HTERT RPE-1 (cell line): ENCODE data around the gene HAUS7.

ENCODE experiments used
- in situ Hi-C: fragments of 300-500 bp; cut with MboI; formaldehyde crosslinking; loops from 4 replicates; pipeline ENCODE4 v1.14.3; 2020; ENCODE audit warnings: low sequenced_read_pairs

Gene HAUS7

DNA sequence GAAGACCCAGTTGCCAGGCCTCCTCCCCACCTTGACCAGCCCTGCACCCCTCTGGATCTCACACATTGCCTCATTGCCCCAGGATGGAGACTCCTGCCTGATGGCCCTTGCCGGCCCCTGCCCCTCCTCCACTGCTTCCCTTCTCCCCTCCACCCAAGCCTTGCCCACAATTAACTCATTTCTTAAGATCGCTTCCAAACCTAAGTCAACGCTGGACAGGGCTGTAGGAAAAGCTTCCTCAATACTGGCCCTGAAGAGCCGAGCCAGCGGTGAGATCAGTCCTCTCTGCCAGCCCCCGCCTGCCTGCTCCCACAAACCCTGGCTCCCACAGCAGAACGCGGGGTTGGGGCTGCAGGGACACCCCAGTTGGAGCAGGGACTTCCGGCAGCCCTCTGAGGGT lies 7.5 kb upstream of the HAUS7 start:
- in situ Hi-C loops = no loop called here

DNA sequence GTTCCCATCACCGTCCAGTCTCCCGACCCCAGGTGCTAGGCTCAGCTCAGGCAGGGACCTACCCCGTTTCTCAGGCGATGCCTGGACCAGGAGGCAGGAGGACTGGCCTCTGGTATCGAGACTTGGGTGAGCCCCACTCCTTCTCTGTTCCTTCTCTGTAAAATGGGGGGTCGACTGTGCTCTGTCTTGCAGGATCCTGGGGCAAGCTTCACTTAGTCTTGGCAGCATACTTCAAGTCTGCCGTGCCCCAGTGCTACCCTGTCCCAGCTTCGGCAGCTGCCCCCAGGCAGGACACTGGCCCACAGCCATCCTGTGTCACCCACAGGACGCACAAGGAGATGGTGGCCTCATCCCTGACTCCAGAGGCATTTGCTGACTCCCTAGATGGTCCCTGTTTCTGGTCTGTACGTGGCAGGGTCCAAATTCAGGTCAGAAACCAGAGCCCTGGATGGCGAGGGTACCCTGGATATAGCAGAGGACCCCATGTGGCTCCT lies 7.0 kb upstream of the HAUS7 start:
- in situ Hi-C loops = no loop called here

DNA sequence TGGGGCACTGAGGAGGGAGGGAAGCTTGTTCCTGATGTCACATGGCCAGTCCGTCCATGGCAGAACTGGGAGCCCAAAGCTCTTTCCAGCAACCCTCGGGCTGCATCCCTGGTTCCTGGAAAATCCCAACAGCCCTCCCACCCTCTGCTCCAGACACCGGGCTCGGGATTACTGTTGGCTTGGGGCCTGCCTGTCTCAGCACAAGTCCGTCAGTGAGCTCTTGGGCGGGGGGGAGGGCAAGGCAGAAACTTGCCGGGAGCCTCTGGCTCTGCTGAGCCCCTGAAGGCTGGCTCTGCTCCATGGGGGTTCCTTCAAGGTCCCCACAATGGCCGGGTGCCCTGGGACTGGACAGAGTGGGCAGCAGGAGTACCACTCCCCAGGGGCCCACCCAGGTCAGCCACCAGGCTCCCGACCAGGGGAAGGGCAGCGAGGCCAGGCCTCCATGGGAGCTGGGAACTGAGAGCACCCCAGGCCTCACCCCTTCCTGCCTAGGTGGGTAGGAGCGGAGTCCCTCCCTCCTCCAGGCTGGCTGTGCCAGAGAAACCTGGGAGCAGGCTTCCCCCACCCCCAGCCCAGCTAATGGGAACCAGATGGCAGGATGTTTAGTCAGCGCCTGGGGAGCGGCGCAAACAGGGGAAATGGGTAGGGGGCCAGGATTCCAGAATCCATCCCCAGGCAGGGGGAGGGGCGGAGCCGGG lies 6.4 kb upstream of the HAUS7 start:
- in situ Hi-C loops = no loop called here

DNA sequence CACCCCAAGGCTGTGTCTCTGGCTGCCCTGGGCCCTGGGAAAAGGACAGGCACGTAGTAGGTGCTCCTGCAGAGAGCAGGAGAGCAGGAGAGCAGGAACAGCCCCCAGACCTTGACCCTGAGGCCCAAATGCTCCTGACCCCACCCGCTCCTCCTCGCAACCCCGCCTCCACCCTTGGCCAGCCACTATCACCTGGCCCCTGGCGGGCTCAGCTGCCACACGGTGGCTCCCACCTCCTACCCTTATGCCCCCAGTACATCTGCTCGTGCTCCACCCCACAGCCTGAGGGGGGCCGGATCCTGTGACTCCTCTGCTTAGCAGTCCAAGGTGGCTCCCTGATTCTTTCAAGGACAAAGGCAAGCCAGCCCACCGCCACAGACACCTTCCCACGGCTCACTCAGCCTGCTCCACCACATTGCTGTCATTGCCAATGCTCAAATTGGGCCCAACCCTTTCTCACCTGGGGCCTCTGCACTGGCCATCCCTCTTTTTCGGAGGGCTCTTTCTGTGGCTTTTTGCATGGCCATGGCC lies 5.4 kb upstream of the HAUS7 start:
- in situ Hi-C loops = no loop called here

DNA sequence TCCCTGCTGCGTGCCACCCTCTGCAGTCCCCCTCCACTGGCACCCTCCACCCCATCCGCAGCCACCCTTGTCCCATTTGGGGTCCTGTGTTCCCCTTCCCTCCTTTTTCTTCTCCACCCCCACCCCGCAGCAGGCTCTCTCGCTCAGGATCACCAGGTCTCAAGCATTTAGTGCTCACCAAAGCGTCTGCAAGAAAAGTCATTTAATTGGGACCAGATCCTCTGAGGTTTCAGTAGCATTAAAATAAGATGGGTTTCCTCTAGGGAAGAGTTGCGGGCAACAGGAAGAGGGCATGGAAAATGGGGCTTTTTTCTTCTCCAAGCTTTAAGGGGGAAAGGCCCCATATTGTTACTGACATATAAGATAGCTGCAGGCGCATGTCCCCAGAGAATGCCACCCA lies 4.9 kb upstream of the HAUS7 start:
- in situ Hi-C loops = no loop called here

DNA sequence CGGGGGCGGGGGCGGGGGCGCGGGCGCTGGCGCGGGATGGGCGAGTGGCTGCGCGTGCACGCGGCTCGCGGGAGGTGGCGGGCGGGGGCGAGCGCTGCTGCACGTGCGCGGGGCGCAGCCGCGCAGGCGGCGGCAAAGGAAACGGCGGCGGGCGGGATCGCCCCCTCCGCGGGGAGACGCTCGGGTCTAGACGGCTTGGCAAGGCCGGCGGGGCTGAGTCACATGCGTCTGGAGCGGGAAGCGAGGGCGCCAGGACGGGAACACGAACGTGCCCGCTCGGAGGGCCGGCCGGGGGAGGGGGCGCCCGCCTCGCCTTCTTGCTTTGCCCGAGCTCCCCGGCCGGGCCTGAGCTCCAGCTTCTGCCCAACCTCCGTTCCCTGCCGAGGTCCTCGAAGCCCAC lies 4.3 kb upstream of the HAUS7 start:
- in situ Hi-C loops = no loop called here

DNA sequence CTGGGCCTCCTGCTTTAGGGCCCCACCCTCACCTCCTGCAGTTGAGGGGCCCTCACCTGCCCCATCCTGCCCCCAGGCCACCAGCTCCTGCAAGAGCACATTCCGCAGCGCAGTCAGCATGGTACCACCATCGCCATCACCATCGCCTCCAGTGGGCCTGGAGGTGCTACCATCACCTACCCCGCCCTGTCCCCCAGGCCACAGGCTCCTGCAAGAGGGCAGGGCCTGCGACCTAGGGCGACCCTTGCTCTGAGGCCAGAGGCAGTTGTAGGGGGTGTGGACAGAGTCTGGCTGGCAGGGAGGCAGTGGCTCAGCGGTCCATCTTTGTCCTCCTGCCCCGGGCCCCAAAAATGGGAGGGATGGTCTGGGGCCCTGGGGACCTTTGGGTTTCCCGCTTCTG lies 3.9 kb upstream of the HAUS7 start:
- in situ Hi-C loops = no loop called here

DNA sequence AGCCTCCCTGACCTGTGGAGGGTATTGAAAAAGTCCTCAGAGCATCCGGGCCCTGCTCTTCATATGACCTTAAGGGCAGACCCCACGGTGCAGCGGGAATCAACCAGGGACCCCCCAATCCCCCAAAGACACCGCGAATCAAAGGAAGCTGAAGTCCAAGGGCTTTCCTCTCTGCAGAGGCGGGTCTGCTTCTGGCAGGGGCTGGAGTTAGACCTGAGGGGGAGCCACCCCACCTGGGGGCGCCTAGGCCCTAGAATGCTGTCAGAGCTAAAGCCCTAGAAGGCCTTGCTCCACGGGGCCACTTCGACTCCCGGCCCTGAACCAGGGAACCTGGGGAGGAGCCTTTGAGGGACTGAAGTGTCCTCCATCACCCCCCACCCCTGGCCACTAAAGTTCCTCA lies 2.8 kb upstream of the HAUS7 start:
- in situ Hi-C loops = no loop called here

DNA sequence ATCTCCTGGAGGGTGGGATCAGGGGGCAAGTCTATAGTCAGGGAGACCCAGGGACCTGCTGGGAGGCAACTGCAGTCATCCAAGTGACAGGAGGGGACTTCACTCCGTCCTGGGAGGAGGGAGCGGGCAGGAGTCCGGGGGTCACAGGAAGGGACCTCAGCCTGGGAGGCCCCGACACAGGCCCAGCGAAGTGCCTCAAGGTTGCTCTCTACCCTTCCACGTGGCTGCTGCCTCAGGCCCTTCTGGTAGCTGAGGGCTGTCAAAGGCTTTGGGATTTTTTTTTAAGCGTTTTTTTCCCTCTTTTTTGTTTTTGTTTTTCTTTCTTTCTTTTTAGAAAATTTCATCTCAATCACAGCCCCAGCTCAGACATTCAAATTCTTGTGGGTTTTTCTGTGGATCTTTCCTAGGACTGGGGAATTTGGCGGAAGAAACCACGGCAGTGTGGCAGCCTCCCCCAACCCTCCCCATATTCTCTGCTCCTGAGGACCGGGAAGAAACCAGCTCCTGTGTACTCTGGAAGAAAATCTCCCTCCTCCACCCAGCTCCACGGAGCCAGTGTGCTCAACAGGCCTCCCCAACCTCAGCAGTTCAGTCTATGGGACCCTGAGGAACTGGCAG lies 1.4 kb upstream of the HAUS7 start:
- in situ Hi-C loops = no loop called here

DNA sequence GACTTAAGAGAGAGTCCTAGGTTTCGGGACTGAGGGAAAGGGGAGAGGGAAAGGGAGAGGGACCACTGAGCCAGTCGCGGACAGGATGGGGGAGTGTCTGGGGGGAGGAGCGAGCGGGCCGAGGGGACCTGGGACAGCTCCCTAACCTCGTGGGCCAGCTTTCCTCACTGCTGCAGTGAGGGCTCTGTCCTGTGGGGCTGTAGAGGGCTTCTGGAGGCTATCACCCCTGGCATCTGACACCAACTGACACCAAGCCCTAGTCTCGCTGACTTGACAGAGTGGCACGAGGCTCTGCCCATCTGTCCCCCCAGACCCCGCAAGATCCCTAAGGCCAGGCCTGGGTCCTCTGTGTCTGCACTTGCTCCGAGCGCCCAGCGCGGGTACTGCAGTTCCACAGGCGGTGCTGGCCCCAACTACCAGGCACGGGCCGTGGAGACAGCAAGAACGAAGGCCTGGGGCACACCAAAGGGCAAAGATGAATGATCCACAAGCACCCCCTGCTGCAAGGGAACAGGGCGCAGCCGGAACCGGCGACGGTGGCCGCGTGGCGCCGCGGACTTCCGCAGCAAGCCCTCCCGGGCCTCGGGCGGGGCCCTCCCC lies 465 bp downstream of the HAUS7 start:
- in situ Hi-C loops = no loop called here

DNA sequence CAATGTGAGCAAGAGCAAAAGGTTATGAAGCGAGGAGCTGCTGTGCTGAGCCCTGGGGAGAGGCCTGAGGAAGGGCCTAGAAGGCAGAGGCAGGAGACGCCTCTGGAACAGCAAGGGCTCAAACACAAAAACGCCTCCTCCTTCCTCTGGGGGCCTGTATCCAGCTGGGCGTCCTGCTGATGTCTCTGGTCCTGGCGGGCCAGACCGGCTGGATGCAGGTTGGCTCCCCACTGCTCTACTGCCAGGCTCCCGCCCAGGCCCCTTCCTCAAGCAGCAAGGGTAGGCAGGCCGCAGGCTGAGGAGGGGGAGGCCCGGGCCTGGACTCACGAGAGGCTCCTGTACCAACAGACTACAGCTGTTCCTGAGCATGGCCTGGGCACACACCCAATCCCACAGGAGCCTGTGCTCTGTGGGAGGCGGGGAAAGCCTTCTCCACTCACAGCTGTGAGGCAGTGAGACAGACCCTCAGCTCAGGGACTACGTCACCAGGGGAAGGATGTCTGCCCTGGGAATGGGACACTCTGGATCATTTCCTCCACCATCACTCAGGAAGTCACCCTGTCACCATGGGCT lies 2.3 kb downstream of the HAUS7 start:
- in situ Hi-C loops = no loop called here

DNA sequence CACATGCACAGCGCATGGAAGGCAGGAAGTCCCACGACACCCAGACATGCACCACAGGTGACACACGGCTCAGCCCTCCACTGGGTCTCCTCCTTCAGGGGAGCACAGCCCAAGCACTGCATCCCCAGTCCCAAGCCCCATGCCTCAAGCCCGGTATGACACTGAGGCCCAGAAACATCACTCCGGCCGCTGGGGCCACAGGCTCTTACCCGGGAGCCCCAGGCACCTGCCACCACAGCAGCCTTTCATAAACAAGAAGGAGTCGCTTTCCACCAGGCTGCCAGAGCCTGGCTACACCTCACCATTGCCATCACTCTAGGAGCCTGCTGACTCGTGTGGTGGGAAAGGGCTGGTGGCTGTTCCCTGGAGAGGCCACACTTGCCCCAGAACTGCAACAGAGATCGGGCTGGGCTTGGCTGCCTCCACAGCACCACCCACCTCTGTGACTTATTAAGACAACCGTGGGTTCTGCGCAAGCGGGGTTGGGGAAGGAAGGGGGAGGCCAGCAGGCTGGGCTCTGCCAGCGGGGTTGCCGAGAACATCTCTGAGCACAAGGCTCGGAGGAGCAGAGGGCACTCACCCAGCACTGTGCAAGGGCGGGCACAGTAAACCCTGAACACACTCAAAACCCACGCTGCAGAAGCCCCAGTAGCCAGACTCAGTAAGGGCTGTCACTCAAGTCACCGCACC lies 4.5 kb downstream of the HAUS7 start:
- in situ Hi-C loops = no loop called here

DNA sequence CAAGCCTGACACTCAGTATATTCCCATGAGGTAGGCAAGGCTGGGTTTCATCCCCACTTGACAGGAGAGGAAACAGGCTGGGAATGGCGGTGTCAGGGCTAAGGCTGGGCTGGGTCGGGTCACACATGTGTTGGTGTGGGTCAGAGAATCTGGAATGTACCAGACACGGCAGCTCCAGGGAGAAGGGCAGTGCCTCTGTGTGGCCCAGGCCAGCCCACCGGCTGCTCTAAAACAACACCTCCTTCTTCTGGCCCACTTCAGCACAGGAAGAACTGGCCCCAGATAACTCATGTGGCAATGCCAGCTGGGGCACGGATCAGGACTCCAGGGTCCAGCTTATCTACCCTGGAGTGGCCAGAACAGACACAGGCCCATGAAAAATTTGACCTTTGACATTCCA lies 6.3 kb downstream of the HAUS7 start:
- in situ Hi-C loops = no loop called here

DNA sequence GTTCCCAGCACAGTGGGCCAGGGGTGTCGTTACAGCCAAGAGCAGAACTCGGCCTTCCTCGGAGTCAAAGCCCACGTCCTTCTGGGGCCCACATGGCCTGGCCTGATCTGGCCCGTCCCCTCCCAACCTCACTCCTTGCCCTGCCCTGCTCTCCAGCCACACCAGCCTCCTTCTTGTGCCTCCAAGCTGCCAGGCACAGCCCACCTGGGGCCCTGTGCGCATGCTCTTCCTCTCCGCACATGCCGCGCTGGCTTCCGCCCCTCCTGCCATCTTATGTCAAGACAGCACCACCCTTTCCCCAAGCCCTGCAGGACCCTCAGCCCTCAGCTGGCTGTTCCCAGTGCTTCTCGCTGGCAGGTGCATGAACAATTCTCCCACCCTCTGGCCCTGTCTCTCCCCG lies 6.8 kb downstream of the HAUS7 start:
- in situ Hi-C loops = no loop called here

DNA sequence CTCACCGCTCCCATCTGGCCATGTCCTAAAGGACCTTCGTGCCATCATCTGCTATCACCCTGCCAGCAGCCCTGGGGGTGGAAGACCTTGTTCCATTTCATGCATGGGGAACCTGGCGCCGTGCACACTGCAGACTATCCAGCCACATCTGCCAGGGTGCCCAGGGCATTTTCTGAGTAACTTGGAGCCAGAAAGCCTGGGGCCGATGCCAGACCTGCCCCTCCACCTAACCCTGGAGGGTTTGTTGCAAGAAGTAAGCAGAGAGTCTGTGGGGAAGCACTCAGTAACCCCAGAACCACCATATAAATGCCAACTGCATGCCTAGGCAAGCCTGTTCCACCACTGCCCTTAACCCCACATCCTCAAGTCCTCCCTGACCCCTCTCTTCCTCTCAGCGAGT lies 7.3 kb downstream of the HAUS7 start:
- in situ Hi-C loops = no loop called here

DNA sequence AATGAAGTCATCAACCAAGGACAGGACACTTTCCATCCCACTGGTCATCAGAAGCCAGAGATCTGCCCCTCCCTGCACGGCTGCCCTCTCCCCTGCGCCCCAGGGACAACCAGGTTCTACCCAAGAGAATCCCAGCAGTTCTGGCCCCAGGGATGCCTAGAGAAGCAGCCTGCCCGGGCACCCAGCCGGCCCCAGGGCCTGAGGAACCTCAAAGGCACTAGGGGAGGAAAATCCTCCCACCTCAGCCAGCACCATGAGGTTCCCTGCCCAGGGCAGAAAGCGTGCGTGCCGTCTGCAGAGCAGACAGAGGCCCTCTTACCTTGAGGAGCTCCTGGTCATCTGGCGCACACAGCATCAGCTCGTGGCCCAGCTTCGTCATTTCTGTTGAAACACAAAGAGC lies 8.1 kb downstream of the HAUS7 start:
- in situ Hi-C loops = no loop called here

DNA sequence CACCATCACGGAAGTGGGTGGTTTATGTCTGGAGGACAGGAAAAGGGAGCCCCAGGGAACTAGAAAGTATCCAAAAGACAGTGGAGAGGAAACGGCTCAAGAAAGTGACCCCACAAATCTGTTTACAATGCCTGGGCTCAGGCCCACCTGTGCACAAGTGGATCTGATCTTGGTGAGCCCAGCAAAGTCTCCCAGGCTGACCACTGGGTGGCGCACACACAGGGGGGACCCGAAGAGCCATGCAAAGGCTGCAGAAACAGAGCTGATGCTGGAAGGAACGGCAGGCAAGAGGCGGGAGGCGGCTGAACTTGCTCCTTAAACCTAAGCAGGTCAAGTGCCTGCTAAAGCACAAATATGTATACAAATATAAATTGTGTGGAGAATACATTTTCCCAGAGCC lies 9.6 kb downstream of the HAUS7 start:
- in situ Hi-C loops = no loop called here

DNA sequence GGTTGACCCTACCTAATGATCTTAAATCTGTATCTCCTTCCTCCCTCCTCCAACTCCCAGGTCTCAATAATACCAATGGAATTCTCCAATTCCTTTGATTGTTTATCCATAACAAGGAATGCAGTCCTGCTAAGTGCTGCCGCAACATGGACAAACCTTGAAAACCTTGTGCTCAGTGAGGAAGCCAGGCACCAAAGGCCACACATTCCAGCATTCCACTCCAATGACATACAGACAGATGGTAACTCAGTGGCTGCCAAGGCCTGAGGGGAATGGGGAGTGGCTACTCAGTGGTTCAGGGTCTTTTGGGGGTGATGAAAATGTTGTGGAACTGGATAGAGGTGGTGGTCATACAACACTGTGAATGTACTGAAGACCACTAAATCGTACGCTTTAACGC lies 10.4 kb downstream of the HAUS7 start:
- in situ Hi-C loops = no loop called here

DNA sequence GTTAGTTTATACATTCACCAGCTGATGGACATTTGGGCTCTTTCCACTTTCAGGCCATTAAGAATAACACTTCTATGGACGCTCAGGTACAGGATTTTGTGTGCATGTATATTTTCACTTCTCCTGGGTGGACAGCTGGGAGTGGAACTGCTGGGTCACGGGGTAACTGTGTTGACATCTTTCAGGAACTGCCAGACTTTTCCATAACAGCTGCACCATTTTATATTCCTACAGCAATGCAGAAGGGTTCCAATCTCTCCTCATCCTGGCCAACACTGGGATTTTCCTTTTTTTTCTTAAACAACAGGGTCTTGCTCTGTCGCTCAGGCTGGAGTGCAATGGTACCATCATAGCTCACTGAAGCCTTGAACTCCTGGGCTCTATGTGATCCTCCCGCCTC lies 11.9 kb downstream of the HAUS7 start:
- in situ Hi-C loops = no loop called here

DNA sequence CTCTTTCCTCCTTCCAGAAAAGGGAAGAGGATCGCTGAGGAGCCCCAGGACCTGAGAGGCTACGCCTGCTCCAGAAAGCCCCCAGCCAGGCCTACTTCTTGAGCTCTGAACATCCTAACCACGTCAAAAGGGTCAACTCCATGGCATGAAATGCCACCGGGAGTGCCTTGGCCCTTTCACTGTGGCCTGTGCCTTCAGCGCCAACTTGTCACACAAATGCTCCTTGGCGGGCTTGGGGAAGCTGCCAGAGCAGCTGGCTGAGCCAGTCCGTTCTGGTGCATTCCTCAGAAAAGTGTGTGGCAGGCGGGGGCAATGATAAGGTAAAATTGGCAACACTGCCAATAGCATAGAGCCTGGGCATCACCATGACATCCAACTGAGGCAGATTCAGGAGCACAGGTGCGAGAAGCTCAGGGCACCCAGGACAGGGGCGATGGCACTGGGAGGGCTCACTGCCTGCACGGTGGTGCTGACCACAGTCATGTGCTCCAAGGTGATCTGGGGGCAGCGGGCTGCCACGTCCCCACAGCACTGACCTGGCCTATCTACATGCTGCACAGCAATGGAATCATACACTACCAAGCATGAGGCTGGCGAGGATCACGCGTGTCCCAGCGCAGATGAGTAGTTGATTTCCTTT lies 12.4 kb downstream of the HAUS7 start:
- in situ Hi-C loops = no loop called here
